WTC11 (cell line): ENCODE measurements around the gene N4BP2L2. TPM values are rescaled to one million over a fixed set of nuclear protein-coding genes. Genes with fewer than 3 reads are reported as not detected.

Source experiments
- ATAC-seq: fragments of 200-7000 bp; cut with Tn5 transposase; 2 replicates; pipeline ENCODE4 v1.10.0; 2021; ENCODE audit warnings: mild to moderate bottlenecking, moderate library complexity
- CTCF ChIA-PET: fragments of 300-600 bp; sonication (Branson Sonifier 250); formaldehyde crosslinking; loops from one replicate; lab custom pipeline; 2021; ENCODE audit warnings: antibody characterized with exemption; lab: Charles Lee
- POLR2A ChIA-PET: fragments of 350-600 bp; sonication (Branson Sonifier 250); formaldehyde crosslinking; loops from one replicate; lab custom pipeline; 2021; ENCODE audit warnings: antibody characterized with exemption; lab: Charles Lee
- DNase-seq: peaks from one replicate; pipeline ENCODE4 v3.0.0; 2021; ENCODE audit warnings: low spot score
- H3K27ac Mint-ChIP-seq: 2 replicates; pipeline ENCODE4 v1.8.0; 2021; ENCODE audit warnings: mixed read lengths
- H3K27me3 Mint-ChIP-seq: 2 replicates; pipeline ENCODE4 v1.8.0; 2021; ENCODE audit warnings: low read depth, mild to moderate bottlenecking, moderate library complexity, mixed read lengths
- H3K36me3 Mint-ChIP-seq: 2 replicates; pipeline ENCODE4 v1.8.0; 2021; ENCODE audit warnings: mixed read lengths
- H3K4me1 Mint-ChIP-seq: 2 replicates; pipeline ENCODE4 v1.8.0; 2022; ENCODE audit warnings: mixed read lengths
- H3K4me3 Mint-ChIP-seq: 2 replicates; pipeline ENCODE4 v1.8.0; 2021; ENCODE audit warnings: mild to moderate bottlenecking, moderate library complexity, mixed read lengths
- H3K9me3 Mint-ChIP-seq: 2 replicates; pipeline ENCODE4 v1.8.0; 2021; ENCODE audit warnings: mixed read lengths
- CREB1 ChIP-seq: sonication (generic); formaldehyde crosslinking; IDR thresholded peaks from 2 replicates; pipeline ENCODE4 v1.8.0; 2023; ENCODE audit warnings: mild to moderate bottlenecking, missing genetic modification reagents
- CREM ChIP-seq: sonication (generic); formaldehyde crosslinking; IDR thresholded peaks from 2 replicates; pipeline ENCODE4 v1.8.1; 2022; ENCODE audit warnings: mild to moderate bottlenecking, missing genetic modification reagents, moderate library complexity
- FOXJ3 ChIP-seq: sonication (generic); formaldehyde crosslinking; IDR thresholded peaks from 2 replicates; pipeline ENCODE4 v1.9.0; 2021; ENCODE audit warnings: missing genetic modification reagents, mild to moderate bottlenecking, borderline replicate concordance
- GTF2I ChIP-seq: fragments of 250-450 bp; sonication (Bioruptor Pico); conservative IDR thresholded peaks from 2 replicates; pipeline ENCODE4 v1.4.0; 2021; ENCODE audit warnings: mild to moderate bottlenecking
- HMGA2 ChIP-seq: fragments of 250-450 bp; sonication (Bioruptor Pico); IDR thresholded peaks from 2 replicates; pipeline ENCODE4 v1.4.0; 2021; ENCODE audit warnings: mild to moderate bottlenecking, moderate library complexity
- IRF2 ChIP-seq: sonication (generic); formaldehyde crosslinking; IDR thresholded peaks from 2 replicates; pipeline ENCODE4 v1.8.0; 2022; ENCODE audit warnings: low read depth, missing genetic modification reagents, borderline replicate concordance
- JAZF1 ChIP-seq: fragments of 250-450 bp; sonication (Bioruptor Pico); IDR thresholded peaks from 2 replicates; pipeline ENCODE4 v1.9.0; 2021; ENCODE audit warnings: moderate library complexity, mild to moderate bottlenecking, inconsistent platforms
- MXD4 ChIP-seq: fragments of 250-450 bp; sonication (Bioruptor Pico); IDR thresholded peaks from 2 replicates; pipeline ENCODE4 v1.8.0; 2021; ENCODE audit warnings: mild to moderate bottlenecking, moderate library complexity, borderline replicate concordance
- NFYB ChIP-seq: sonication (generic); formaldehyde crosslinking; conservative IDR thresholded peaks from 2 replicates; pipeline ENCODE4 v1.8.0; 2022; ENCODE audit warnings: low read depth, missing genetic modification reagents
- SMAD4 ChIP-seq: sonication (generic); formaldehyde crosslinking; IDR thresholded peaks from 2 replicates; pipeline ENCODE4 v1.8.0; 2022; ENCODE audit warnings: mild to moderate bottlenecking, missing genetic modification reagents
- SP1 ChIP-seq: sonication (generic); formaldehyde crosslinking; conservative IDR thresholded peaks from 2 replicates; pipeline ENCODE4 v1.8.1; 2022; ENCODE audit warnings: missing genetic modification reagents
- ZNF121 ChIP-seq: sonication (generic); formaldehyde crosslinking; IDR thresholded peaks from 2 replicates; pipeline ENCODE4 v1.8.0; 2023; ENCODE audit warnings: missing genetic modification reagents
- ZNF232 ChIP-seq: sonication (generic); formaldehyde crosslinking; IDR thresholded peaks from 2 replicates; pipeline ENCODE4 v1.8.0; 2022; ENCODE audit warnings: mild to moderate bottlenecking, missing genetic modification reagents
- ZNF263 ChIP-seq: sonication (generic); formaldehyde crosslinking; IDR thresholded peaks from 2 replicates; pipeline ENCODE4 v1.8.1; 2022; ENCODE audit warnings: low read depth, mild to moderate bottlenecking, moderate library complexity, missing genetic modification reagents
- ZNF671 ChIP-seq: fragments of 250-450 bp; sonication (Bioruptor Pico); IDR thresholded peaks from 2 replicates; pipeline ENCODE4 v1.8.0; 2021; ENCODE audit warnings: mild to moderate bottlenecking
- total RNA-seq: library from RNA; stranded (reverse); gene quantifications from 3 replicates; pipeline ENCODE4 v1.2.3, GENCODE V29; 2021
- TF ChIP-seq, protein P1 (sequence below): fragments of 200-600 bp; IDR thresholded peaks from 2 replicates; pipeline ENCODE4 v1.8.0; 2022; ENCODE audit warnings: antibody characterized with exemption
- TF ChIP-seq, protein P2 (sequence below): sonication (generic); formaldehyde crosslinking; IDR thresholded peaks from 2 replicates; pipeline ENCODE4 v1.8.1; 2022; ENCODE audit warnings: low read depth, missing genetic modification reagents, borderline replicate concordance
- TF ChIP-seq, protein P3 (sequence below): fragments of 250-450 bp; sonication (Bioruptor Pico); conservative IDR thresholded peaks from 2 replicates; pipeline ENCODE4 v1.9.0; 2021; ENCODE audit warnings: mild to moderate bottlenecking
- TF ChIP-seq, protein P4 (sequence below): sonication (generic); formaldehyde crosslinking; conservative IDR thresholded peaks from 2 replicates; pipeline ENCODE4 v1.8.1; 2022; ENCODE audit warnings: mild to moderate bottlenecking, missing genetic modification reagents

N4BP2L2 gene
- total RNA-seq, 1 experiment from 2014 or later = 68.9 TPM

DNA sequence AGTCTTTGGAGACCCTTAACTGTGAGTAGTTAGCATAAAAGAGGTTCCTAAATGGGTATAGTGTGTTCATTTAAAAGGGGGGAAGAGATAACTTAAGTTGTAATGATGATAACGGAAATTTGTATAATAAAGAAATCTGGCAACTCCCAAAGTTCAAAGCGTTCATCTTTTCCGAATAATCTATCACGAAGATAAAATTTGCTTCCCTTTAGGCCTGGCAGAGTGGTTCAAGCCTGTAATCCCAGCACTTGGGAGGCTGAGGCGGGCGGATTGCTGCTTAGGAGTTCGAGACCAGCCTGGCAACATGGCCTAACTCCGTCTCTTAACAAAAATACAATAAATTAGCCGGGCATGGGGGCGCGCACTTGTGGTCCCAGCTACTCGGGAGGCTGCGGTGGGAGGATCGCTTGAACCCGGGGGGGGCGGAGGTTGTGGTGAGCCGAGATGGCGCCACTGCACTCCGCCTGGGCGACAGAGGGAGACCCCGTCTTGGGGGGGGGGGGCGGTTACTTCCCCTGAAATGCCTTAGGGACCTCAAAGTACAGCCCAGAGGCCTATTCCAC is 934 bp downstream of the N4BP2L2 start:
- peaks cover 41% of the 10 kb centered on the region for H3K36me3 Mint-ChIP-seq
- no peaks in the 10 kb centered on the region for H3K27me3 Mint-ChIP-seq
- H3K27ac Mint-ChIP-seq = peak overlapping the region; percentile 100
- ATAC-seq = no peak
- ChIA-PET CTCF (interaction anchor here (0.6 to 2.8 kb wide), 4 partner anchors 42 to 149 kb away, joined by 3 to 11 read pairs (median 4); no protein-coding TSS in a partner anchor), POLR2A (no interaction called here)
- 0 out of 2 replicates have a peak, but pooled peaks have one; percentile 40 for TF ChIP-seq ZNF121 (CRISPR knock-in tag)
- no peak for TF ChIP-seq CREB1 (CRISPR knock-in tag)
- no peak for TF ChIP-seq IRF2 (CRISPR knock-in tag)
- TF ChIP-seq, protein P1, sequence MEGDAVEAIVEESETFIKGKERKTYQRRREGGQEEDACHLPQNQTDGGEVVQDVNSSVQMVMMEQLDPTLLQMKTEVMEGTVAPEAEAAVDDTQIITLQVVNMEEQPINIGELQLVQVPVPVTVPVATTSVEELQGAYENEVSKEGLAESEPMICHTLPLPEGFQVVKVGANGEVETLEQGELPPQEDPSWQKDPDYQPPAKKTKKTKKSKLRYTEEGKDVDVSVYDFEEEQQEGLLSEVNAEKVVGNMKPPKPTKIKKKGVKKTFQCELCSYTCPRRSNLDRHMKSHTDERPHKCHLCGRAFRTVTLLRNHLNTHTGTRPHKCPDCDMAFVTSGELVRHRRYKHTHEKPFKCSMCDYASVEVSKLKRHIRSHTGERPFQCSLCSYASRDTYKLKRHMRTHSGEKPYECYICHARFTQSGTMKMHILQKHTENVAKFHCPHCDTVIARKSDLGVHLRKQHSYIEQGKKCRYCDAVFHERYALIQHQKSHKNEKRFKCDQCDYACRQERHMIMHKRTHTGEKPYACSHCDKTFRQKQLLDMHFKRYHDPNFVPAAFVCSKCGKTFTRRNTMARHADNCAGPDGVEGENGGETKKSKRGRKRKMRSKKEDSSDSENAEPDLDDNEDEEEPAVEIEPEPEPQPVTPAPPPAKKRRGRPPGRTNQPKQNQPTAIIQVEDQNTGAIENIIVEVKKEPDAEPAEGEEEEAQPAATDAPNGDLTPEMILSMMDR = no peak
- TF ChIP-seq NFYB (CRISPR knock-in tag) = no peak
- TF ChIP-seq, protein P2, sequence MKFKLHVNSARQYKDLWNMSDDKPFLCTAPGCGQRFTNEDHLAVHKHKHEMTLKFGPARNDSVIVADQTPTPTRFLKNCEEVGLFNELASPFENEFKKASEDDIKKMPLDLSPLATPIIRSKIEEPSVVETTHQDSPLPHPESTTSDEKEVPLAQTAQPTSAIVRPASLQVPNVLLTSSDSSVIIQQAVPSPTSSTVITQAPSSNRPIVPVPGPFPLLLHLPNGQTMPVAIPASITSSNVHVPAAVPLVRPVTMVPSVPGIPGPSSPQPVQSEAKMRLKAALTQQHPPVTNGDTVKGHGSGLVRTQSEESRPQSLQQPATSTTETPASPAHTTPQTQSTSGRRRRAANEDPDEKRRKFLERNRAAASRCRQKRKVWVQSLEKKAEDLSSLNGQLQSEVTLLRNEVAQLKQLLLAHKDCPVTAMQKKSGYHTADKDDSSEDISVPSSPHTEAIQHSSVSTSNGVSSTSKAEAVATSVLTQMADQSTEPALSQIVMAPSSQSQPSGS (CRISPR knock-in tag) = no peak
- TF ChIP-seq FOXJ3 (CRISPR knock-in tag) = no peak
- no peak for TF ChIP-seq MXD4 (CRISPR knock-in tag)
- H3K9me3 Mint-ChIP-seq = no peaks in the 10 kb centered on the region
- peak; percentile 33 for DNase-seq
- peak overlapping the region; percentile 99 for H3K4me3 Mint-ChIP-seq
- H3K4me1 Mint-ChIP-seq = peaks cover 29% of the 10 kb centered on the region

DNA sequence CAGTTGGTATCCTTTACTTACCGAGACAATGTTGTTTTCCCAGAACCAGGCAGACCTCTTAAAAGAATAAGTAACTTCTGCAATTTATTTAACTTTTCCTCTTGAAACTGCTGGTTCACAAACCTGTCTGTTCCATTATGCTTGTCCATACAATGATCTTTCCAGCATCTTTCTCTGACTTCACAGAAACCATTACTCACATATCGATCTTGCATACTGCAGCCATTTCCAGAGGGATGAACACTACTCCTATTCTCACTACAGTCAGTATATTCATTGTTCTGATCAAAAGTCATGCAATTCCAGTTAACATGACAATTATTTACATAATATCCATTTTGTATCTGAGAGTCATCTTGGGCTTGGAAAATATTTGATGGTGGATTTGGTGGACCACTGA is 2.8 kb downstream of the N4BP2L2 start:
- ATAC-seq = no peak
- Mint-ChIP-seq H3K27me3 (no peaks in the 10 kb centered on the region), H3K27ac (no peak overlapping the region), H3K9me3 (no peaks in the 10 kb centered on the region)
- CTCF ChIA-PET = no interaction called here
- POLR2A ChIA-PET = no interaction called here
- TF ChIP-seq, protein P3, sequence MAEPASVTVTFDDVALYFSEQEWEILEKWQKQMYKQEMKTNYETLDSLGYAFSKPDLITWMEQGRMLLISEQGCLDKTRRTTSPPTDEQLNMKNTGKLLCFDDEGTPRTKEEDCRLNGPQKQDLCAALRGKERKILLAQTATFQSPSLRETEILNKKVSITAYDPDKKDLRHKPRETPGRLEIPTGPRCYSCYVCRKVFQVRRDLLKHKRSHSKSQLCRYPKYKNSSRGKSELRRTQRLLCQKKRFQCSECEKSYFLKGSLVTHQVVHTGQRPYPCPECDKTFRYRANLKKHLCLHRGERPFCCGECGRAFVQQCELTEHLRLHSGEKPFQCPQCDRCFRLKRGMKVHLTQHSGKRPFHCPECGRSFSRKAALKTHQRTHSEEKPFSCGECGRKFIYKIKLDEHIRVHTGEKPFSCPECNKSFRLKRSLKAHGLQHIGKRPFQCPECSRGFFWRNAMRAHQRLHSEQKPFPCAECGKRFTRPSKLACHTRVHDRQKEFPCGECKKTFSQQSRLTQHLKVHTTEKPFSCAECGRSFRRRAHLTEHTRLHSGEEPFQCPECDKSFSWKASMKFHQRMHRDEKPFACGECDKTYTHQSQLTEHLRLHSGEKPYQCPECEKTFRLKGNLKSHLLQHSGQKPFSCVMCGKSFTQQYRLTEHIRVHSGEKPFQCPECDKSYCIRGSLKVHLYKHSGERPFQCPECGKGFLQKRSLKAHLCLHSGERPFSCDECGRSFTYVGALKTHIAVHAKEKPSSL (CRISPR knock-in tag) = no peak
- TF ChIP-seq, protein P2 (CRISPR knock-in tag) = no peak
- TF ChIP-seq ZNF671 = no peak
- TF ChIP-seq GTF2I = no peak
- TF ChIP-seq, protein P4, sequence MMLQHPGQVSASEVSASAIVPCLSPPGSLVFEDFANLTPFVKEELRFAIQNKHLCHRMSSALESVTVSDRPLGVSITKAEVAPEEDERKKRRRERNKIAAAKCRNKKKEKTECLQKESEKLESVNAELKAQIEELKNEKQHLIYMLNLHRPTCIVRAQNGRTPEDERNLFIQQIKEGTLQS = no peak
- TF ChIP-seq SP1 (CRISPR knock-in tag) = no peak
- no peak for TF ChIP-seq CREM
- TF ChIP-seq HMGA2 (CRISPR knock-in tag) = no peak
- no peak for TF ChIP-seq SMAD4 (CRISPR knock-in tag)
- no peak for TF ChIP-seq ZNF263 (CRISPR knock-in tag)
- no peak for TF ChIP-seq JAZF1 (CRISPR knock-in tag)
- TF ChIP-seq ZNF232 = no peak
- TF ChIP-seq, all 79 proteins: peak for 0
- peaks cover 39% of the 10 kb centered on the region for H3K4me1 Mint-ChIP-seq
- no peak for DNase-seq
- peaks cover 41% of the 10 kb centered on the region for H3K36me3 Mint-ChIP-seq
- no peak overlapping the region for H3K4me3 Mint-ChIP-seq
